NK-92 (cell line): Measurements from ENCODE around the gene WWOX.

Source experiments
- DNase-seq: peaks from one replicate; lab custom pipeline; 2025; ENCODE audit not compliant: unreplicated experiment; lab: John Stamatoyannopoulos, UW

The WWOX gene

DNA sequence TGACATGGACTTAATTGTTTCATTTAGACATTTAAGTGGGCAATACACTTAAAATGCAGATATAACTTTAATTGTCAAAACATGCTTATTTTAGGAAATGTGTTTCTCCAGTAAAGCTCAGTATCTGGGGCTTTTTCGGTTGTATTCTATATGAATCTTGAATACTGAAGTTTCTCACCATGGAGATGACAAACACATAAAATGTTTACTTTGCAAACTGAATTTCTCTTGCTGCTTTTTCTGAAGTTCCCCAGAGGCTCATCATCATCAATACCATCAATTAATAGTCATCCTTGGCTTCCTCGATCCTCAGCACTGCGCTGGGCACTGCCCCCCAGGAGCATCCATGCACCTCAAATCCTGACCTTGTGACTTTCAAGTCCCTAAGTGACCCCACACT lies 227.3 kb downstream of the WWOX start:
- no peak for DNase-seq

DNA sequence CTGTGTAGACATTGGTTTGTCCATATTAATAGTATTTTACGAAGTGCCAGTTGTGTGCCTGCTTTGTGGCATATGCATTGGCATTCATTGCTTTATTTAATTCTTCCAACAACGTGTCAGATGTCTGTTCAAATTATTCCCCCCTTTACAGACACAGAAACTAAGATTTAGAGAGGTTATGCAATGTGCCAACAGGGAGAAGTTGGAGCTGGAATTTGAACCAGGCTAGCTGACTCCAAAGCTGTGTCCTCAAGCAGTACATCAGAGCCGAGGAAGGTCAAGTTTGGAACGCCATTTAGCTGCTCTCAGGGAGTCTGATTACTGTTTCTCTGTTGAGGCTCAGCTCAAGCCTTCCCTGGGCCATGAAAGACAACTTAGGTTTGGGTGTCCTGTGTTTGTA lies 232.3 kb downstream of the WWOX start:
- DNase-seq = no peak

DNA sequence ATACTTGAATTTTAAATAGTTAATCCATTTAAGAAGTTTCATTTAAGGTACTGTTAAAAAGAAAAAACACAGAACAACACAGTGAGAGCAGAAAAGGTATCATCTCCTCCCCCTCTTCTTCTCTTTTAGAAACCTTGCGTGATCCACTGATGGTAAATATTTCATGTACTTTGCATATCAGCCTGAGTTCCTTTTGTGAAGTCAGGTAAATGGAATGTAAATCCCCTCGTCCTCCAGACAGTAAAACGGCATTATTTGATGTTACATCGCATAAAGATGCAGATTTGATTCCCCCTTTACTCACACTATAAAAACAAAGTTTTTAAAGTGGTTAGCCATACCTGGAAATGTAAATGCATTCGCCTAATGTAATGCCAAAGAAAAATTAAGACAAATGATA lies 234.4 kb downstream of the WWOX start:
- DNase-seq = no peak

DNA sequence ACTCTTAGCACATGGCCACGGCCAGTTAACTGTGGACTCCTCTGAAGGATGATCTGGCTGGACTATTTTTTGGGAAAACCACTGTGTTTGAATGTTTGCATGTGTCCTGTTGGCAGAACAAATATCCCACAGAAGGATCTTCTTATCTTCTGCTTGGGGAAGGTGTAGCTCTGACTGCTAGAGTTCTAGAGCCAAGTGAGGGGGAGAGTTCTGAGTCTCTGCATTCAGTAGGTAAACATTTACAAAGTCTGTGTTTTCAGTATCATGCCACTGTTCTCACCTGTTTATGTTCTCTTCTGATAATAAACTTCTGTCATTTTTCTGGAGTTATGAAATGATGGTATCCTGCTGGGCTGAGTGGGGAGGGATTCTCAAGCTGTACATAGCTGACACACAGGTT lies 241.1 kb downstream of the WWOX start:
- DNase-seq = no peak

DNA sequence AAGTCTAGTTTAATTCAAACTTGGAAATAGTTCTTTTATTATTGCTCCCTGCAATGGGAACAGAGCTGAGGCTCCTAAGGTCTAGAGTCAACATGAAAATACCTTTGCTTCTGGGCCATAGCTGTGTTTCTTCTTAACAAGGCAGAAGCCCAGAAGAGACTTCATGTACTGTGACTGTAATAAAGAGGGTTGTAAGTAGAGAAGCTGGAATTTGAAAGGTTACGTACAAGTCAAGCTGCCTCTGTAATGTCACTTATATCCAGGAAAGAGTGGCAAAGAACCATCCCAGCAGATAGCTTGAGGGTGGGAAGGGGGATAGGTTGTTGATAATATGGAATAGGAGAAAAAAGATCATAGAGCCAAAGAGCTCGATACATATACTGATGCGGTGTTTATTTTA lies 248.6 kb downstream of the WWOX start:
- no peak for DNase-seq

DNA sequence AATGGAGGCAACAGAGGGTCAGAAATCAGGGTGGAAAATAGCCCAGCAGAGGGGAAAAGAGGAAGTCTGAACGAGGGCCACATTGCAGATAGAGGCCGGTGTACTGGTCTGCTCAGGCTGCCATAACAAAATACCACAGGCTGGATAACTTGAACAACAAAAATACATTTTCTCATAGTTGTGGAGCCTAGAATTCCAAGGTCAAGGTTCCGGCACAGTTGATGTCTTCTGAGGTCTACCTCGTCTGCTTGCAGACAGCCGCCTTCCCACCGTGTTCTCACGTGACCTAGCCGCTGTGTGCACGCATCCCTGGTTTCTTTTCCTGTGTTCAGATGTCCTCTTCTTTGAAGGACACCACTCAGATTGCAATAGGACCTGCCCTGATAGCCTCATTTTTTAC lies 249.4 kb downstream of the WWOX start:
- DNase-seq = no peak

DNA sequence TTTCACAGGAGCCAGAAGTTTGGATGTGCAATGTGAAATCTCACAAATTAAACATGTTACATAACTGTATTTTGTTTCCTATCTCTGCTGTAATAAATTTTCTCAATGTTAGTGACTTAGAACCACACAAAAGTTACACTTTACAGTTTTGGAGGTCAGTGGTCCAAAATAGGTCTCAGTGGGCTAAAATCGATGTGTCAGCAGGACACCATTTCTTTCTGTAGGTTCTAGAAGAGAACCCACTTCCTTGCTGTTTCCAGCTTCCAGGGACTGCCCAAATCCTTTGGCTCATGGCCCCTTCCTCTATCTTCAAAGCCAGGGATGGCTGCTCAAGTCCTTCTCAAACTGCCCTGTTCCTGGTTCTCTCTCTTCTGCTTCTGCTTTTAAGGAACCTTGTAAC lies 252.7 kb downstream of the WWOX start:
- DNase-seq = no peak

DNA sequence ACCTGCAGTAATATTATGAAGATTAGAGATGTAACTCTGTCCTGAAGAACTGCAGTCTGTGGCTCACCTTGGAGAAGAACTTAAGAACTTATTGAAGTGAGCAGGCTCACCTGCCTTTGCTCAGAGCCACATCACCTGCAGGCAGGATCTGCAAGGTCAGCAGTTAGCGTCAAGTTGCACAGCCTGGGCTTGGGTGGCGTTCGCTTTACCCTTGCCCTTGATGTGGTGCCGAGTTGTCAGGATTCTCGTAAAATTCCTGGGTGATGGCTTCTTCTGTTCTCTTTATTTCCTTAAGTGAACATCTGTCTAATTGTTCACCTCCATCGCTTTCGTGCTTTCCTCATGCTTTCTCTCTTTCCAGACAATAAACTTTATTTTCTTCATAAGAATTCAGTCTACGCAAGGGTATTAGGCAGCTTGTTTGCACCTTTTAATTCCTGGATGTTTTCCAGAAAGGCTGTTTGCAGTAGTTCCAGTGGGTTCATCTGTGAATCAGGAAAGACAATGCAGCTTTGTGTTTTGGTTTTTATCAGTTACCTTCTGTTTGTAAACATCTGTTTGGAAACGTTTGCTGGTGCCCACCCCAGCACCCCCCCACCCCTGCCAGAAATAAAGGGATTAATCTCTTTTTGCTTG lies 254.3 kb downstream of the WWOX start:
- DNase-seq = no peak

DNA sequence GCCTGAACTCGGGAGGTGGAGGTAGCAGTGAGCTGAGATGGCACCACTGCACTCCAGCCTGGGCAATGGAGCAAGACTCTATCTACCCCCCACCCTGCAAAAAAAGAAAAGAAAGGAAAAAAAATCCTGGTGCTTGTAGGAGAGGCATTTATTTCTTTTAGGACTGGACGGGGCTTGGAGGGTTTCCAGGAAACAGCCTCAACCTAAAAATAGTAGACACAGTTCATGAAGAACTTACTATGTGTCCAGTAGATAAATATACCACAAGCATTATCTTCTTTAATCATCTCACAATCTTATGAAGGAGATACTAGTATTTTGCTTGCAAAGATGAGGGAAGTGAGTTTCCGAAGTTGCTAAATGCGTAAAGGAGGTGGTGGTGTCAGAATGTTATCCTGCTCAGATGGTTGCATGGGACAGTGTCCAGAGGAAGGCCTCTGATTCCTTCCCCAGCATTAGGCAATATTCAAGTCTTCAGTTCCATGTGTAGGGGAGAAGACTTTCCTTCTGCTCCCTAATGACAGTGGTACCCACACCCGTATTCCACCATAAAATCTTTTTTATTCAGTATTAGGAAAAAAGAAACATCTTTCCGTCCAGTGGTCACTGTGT lies 263.2 kb downstream of the WWOX start:
- no peak for DNase-seq

DNA sequence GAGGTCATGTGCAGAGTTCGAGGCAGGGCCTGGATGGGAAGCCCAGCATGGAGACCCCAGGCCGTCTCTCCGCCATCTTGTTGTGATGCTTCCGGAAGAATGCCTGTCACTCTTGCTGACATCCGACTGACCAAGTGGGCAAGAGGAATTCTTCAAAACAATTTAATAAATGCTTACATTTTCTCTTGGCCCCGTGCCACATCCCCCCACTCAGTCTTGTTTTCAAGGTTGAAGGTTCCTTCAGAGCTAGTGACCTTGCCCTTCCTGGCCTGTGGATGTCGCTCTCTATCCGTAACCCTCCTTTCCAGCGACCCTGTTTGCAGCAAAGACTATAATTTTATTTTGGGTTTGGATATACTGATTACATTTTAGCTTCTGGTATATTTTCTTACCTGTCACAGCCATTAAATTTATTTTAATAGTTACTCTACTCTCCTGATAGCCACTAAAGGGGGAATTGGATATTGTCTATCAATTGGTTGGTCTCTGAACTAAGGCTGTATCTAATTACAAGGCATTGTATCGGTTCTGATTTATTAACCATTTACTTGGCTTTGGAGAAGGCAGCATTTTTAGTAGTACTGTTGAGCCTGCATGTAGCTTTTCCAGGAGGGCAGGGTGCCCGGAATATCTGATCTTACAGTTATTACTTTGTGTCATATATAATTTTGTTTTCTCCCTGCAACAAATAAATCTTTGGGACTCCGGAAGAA lies 264.5 kb downstream of the WWOX start:
- DNase-seq = no peak

DNA sequence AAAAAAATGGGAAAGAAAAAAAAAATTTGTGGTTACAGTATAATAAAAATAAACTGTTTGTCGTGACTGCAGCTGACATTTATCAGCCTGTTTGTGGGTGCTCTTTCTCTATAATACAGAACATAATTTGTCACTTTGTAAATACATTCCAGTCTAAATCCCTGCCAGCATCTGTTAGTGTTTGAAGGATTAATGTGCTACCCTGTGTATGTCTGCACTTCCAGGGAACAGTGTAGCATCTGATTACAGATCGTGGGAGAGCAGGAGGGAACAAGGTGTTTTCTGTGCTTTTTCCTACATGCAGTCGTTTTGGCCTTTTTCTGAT lies 265.1 kb downstream of the WWOX start:
- DNase-seq = no peak

DNA sequence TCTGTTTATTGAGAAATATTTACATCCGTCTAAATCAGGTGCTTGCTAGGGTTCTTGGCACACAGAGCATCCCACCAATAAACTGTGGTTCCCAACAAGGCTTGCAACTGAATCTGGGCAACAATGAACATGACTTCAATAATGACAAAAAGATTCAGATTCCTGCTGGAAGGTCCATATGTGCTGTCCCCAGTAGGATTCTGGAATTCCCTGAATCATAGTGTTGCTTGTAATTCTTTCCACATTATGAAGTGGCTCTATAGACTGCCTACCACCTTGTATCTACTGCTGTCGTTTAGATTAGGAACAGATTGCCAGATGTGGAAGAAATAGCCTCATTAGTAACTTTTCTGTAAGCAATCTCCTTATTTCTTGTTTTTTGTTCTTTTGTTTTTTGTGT lies 265.9 kb downstream of the WWOX start:
- DNase-seq = no peak

DNA sequence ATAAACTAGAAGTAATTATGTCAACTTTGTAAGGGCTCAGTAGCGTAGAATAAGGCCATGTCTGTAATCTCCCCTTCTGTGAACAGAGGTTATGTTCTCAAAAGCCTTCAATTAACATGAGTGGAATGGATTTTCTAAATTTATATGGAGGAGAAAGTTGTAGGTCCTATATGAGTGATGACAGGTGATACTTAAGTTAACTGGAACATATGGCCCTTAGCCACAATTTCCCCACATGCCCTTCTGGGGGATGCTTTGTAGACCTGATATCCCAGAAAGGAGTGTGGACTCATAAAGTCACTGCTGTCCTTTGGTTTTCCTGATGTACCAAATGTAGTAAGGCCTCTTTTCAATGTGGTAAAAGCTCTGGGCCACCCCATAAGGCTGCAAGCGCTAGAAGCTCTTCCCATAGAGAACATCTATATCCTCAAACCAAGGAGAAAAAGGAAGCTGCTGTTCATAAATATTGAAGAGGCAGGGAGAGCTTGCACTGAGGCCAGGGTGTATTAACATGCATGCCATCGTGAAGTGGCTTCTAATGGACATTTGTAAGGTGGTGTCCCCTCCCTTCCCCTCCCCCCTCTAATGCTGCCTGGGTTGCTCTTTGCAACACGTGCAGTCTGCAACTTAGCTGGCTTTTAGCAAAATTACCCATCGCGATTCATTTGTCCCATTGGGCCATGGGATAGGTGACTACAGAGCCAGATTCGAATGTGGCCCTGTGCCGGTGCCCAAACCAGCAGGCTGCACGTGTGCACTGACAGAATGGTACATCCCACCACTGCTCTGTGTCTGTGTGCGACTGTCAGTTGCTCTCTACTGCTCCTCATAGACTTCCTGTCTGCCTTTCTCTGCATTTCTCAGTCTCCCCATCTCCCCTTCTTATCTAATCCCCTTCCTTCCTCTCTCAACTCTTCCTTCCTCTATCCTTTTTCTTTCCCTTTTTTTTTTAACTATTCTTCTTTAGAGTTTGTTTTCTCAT lies 269.0 kb downstream of the WWOX start:
- no peak for DNase-seq

DNA sequence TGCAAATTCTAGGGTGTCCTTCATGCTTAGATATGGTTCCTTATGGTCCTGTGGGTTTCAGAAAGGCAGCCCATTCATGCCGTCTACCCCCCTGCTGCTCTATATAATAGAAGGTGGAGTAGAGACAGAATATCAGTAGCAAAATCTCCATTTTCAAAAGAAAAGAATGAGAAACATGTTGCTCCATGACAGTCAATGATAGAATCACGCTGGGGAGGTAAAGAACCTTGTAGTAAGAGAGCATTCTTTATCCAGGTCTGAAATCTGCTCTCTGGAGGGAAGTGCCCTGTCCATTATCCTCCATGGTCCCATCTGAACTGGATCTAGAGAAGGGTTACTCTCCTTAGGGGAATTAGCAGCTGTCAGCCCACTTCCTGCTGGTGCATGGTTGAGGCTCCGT lies 272.8 kb downstream of the WWOX start:
- no peak for DNase-seq

DNA sequence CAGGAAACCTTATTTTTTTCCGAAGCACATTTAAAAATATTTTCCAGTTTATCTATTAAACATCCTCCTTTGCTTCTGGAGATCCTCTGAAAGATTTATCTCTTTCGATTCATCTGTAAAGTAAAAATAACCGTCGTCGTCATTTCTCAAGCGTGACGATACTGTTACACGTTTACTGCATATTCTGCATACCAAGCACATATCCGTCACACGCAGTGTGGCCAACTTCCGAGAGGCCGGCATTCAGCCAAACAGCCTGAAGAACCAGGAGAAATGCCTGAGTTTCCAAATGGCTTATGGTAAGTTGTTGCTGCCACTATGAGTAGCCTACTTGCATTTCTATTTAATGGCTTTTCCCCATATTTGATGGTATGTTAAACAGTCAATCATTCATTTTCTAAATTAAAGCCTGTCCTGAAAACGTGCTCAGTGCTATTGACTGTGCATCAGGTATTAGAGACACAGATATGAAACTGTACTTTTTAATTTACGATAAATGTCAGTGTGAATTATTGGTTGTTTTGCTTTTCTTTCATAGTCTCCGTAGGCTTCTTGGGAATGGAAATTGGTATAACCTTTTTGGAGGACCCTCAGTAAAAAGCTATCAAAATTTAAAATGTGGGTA lies 275.7 kb downstream of the WWOX start:
- DNase-seq = no peak

DNA sequence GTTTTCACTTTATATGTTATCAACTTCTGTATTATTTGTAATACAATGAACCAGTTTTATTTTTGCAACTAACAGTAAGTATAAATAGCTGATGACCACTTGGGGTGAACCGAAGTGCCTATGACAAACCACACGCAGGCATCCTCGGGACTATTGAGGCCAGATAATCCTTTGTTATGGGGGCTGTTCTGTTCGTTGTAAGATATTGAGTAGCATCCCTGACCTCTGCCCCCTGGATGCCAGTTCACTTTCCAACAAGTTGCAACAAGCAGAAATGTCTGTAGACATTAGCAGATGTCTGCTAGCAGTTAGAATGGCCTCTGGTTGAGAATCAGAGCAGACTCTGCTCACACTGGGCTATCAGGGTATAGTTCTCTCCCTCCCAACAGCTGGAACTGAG lies 277.0 kb downstream of the WWOX start:
- DNase-seq = no peak

DNA sequence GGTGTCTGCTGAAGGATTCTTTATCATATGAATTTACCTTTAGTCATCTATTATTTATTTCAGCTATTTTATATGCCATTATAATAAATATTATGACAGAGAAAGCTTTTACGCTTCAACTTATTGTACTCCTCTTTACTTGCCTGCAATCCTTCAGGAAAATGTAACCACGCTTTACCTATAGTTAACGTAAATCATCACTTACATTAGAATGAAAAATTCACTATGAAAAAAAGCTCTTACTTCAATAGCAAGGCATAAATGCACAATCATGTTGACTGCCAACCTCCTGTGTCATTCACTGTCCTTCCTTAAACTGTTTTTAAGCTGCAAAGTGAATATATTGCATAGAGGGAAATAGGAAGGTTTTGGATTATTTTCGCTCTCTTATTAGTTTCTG lies 277.9 kb downstream of the WWOX start:
- no peak for DNase-seq

DNA sequence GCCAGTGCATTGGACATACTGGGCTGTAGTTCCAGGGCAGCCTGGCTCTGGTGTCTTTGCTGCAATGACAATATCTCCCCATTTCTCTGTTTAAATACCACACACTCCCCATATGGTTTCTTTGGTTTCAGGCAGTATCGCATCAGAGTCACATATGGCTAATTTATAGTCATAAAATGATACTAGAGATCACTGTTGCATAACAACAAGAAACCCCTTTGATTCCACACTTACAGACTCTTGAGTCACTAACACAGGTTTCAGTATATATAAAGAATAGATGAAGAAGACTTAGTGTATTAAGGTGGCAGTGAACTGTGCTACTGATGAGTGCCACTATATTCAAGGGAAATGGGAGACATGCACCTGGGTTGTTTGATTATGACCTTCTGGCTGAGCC lies 281.6 kb downstream of the WWOX start:
- DNase-seq = no peak

DNA sequence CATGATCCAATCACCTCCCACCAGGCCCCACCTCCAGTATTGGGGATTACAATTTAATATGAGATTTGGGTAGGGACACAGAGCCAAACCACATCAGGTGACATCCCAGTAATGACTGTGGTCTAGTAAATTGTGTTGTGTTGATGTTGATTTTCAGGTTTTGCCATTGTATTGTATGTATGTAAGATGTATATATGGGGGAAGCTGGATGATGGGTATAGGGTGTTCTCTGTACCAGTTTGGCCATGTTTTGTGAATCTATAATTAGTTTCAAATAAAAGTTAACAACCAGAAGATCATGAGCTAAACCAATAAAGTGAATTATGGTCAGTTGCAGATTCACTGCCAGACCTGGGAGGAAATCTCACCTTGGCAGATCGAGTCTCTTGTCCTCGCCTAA lies 283.7 kb downstream of the WWOX start:
- no peak for DNase-seq

DNA sequence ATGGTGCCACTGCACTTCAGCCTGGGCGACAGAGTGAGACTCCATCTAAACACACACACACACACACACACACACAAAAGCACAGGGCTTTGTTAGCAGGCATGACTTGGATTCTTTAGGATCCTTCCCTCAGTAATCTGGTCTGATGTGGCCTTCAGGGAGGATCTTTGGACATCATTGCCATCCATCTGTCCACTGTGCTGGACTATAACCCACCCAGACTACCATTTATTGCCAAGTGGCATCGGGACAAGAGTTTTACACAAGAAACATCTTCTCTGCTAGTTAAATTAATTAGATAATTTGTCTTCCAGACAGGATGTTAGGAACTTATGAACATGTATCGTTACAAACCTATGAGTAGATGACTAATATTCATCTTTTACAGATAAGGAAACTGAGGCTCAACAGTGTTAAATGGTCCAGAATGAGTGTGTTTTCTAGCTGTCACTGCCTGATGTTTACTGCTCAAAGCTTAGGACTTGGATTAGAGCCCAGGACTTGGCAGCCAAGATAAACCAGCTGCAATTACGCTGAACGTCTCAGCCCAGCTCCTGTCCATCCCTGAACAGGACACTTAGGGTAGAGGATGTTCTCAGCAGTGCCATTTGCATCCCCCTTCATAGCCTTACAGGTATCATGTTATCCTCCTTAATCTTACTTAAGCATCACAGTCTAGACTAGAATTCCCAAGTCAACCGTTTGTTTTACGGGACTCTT lies 285.8 kb downstream of the WWOX start:
- DNase-seq = no peak
